OCI-M2 (cell line): ENCODE results near the gene GLYATL1.

Experiments used
- DNase-seq: peaks from one replicate; lab custom pipeline; 2025; ENCODE audit not compliant: unreplicated experiment; lab: John Stamatoyannopoulos, UW

GLYATL1 gene

DNA sequence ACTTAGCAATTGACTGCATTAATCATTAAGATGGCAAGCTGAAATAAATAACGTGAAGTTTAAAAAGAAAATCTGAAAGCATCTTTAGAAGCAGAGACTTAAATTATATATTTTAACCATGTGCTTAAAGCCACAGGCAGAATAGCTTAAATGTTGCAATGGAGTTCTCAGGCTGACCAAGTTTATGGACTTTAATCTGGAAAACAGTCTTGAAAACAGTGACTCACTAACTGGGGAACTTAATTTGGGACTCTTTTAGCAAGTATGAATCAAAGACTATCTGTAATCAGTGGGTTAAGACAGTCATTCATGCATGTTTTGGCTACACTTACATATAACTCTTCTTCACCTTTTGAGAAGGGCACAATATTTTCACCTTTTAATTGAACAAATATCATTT lies 12.6 kb upstream of the GLYATL1 start:
- no peak for DNase-seq

DNA sequence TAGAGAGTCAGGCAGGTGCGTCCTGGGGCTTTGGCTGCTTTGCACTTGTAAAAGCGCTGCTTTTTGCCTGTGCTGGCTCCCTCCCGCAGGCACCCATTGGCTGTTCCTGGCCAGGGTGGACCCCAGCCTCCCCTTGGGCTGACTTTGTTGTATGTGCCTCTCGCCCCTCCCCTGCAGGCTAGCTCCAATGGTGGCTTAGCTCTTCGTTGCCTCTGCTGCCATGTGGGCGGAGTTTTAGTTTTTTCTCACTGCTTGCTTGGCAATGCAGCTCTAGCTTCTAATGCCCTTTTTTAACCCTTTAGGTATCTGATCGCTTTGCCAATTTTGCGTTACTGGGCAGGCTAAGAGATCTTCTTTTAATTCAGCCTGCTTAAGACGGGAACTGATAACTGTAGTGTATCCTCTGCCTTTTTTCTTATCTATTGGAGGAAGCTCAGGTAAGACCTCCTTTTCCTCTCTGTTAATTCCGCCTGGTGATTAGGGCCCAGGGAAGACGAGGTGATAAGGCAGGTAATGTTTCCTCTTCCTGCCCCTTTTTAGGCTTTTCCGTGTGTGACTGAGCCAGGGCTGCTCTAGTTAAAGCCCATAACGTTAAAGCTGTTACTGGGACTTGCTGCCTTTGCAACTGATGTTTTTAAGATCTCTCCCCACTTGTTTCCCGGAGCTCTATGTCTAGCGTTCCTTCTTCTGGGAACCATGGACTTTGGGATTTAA lies 11.7 kb upstream of the GLYATL1 start:
- no peak for DNase-seq

DNA sequence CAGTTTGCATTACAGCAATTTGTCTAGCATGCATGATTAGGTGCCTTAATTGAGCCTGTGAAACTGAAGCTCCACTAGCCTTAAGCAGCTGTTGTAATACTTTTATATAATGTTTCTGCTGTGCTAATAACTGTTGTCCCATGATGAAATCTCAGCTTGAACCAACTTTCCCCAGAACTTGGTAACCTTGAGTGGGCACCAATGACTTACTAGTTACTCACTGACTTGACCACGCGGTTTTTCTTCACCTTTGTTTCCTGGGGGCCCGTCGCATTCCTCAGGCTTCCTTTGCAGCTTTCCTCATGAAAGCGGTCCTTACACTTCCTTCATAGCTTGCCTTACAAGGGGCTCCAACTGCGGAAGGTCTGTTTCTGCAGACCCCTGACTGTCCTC lies 11.2 kb upstream of the GLYATL1 start:
- no peak for DNase-seq

DNA sequence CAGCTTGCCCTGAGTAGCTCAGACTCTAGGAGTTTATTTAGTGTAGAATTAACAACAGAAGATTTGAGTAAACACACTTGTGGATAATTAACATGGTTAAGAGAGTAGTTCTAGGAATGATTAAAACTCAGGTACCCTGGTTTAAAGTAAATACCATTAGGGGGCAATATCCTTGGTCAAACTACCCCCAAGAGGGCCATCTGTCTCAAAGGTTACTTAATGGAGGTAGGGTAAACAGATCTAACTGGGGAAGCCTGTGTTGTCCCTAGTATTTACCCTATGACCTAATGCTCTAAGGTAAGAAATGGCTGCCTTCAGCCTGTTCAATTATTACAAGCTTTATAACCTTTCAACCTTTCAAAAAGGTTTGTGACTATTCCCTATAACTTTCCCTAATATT lies 10.6 kb upstream of the GLYATL1 start:
- no peak for DNase-seq

DNA sequence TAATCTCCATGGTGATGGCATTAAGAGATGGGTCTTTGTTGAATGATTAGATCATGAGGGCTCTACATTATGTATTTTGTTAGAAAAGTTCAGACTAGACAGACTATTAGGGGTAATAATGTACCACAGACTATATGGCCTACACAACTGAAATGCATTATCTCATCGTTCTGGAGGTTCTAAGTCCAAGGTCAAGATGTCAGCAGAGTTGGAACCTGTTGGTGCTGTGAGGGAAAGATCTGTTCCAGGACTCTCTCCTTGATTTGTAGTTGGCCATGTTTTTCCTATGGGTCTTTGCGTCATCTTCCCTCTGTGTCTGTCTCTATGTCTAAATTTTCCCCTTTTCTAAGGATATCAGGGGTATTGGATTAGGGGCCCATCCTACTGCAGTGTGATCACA lies 8.4 kb upstream of the GLYATL1 start:
- DNase-seq, result no peak

DNA sequence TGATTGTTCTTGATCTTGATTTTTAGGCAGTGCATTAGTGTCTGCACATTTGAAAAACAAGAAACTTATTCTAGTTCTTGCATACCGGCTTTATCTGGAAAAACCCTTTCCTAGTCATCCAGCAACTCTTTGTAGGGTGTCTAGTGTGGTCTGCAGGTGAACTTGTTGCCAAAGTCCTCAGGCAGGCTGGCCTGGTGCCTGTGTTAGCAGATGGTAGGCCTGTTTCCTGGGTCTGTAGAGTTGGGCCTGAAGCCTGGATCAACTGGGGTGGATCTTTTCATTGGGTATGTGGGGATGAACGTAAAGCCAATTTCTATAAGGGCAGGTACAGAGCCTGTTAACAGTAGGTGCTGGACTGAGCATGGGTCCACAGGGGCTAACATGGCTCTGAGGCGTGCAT lies 5.6 kb upstream of the GLYATL1 start:
- DNase-seq, result no peak

DNA sequence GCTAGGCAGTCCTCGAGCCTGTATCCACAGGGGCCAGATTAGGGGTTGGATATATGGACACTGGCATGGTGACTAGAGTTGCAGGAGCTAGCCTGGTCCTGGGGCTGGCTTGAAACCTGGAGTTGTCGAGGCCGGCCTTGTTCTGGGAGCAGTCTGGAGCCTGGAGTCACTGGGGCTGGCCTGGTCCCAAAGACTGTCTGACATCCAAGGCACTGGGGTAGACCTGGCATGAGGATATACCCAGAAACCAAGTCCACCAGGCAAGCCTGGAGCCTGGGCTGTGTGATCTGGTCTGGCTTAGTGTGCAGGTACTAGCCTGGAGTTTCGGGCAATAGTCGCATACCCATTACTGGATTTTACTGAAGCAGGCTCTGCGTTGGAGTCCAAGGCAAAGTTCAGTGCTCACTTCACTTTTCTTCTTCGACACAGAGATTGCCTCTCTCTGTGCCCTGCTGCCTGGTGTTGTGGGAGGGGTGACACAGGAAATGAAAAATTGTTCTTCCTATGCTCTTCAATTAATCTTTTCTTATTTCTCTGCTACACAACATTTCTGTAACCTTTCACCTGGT lies 4.3 kb upstream of the GLYATL1 start:
- no peak for DNase-seq

DNA sequence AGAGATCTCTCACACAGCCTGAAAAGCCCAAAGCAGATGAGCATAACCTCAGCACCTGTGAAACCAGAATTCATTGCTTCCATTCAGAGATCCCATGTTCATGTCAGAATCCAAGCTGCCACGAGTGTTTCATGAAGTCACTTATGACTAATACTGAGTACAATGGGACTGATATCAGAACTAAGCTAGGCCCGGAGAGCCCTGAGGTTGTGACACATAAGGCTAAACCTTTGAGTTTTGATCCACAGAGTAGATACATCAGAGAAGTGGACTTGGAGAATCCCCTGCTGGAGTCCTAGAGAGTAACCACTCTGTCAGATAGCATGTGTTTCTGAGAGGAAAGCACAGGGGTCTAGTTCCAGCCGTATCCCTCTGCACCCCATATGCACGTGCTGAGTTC lies 890 bp upstream of the GLYATL1 start:
- DNase-seq, result no peak

DNA sequence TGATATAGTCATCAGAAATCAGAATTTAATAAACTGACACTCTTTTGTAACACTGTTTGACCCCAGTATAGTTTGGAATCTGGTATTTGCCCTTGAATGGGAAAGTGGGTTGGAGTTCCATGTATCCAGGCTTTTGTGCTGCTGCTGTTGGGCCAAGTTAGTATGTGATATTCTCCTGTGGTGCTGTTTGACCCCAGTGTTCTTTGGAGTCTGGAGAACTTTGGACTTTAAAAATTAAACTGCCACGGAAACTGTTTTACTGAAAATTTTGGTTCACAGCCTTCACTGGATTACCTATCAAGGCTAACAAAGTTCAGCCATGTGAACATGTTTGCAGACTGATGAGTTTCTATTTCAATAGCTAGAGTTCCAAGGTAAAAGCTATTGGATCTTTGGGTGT lies 740 bp downstream of the GLYATL1 start:
- DNase-seq, result no peak

DNA sequence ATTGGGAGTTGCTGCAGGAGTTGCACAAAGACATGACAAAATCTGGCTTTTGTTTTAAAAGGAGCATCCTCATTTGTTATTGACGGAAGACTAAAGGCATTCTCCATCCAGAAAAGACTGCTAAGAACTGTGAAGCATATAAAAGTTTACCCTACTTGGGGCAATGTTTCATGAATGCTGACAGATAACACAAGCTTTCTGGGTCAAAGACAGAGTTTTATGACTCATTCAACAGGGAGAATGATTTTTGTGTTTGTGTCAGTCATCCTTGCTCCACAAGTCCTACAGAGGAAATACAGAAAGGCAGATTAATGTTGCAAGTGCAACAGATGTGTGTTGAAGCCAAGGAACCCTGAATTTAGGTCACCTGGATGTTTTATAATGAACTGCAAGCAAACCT lies 2.5 kb downstream of the GLYATL1 start:
- DNase-seq, result no peak

DNA sequence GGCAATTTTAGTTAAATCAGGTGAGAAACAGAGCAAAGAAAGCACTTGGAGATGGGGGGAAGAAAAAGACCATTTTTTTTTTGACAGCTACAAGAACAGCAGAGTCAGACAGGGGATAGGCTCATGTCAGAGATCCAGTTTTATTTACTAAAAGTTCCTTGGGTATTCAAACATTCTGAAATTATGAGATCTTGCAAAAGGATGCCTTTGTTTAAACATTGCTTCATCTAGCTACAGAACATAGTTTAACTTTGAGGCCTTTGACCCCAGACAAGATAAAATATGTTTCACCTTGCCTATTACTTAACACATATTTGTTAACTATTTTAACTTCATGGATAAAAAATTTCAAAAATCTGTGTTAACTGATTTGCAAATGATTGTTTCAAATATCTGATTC lies 6.4 kb downstream of the GLYATL1 start:
- no peak for DNase-seq

DNA sequence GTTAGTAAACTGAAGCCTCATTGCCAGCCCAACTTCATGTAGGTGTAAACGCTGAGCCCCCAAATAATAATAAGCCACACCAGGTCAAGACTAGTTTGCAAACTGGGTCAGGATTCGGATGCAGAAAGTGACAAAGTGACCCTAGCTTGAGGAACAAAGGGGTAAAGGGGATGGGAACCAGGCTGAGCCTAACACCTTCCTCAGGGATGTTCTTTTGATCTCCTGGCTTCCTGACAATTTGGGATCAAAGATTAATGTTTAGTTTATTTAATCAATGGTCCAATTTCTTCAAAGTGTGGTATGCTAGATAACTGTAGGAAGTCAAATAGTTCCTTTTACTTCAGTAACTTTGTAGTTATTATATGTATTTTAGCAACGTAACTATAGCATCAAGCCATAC lies 9.9 kb downstream of the GLYATL1 start:
- DNase-seq, result no peak

DNA sequence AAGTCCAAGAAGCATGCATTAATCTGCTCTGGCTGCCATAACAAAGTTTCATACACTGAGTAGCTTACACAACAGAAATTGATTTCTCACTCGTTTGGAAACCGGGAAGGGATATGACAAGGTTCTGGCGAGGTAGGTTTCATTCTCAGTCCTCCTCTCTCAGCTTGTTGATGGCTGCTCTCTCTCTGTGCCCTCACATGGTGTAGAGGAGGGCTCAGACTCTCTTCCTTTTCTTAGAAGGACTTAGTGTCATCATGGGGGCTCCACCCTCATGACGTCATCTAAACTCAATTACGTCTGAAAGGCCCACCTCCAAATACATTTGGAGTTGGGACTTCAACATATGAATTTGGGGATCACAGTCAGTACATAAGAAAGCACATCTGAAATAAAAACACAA lies 18.6 kb downstream of the GLYATL1 start:
- DNase-seq, result no peak

DNA sequence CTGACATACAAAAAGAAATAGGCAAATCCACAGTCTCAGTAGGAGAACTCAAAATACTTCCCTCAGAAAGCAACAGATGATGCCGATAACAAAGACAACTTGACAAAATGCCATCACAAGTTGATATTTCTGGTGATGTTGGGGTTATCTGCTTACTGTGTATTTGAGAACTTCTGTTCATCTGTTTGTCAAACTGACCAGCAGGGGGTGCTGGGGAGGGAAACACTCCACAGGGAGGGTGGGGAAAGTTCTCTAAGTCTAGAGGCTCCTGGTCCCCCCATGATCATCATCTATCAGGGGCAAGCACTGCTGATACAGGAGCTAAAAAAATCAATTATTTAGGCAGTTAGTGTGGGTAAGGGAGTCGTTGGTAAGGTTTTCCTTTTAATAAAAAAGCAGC lies 19.2 kb downstream of the GLYATL1 start:
- no peak for DNase-seq

DNA sequence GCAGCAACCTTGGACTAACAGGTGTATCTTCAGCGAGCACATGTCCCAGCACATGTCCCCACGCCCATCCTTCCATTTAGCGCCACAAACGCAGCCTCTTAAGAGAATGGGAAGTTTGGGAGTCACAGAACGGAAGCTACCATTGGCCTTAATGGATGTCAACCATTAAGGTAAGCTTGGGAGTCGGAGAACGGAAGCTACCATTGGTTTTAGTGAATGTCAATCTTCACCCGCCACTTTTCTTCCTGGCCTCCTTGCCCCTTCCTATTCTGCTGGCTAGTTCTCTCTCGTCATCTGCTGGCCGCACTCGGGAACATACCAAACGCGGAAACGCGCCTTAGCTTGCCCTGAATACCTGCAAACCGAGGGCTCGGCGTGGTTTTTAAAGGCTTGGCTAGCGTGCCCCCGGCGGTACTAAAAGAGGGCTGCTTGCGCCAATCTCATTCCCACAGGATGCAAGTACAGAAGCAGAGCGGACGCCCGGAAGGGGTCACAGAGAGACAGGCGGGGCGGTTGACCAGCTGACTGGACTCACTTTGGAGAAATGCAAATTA lies 24.3 kb downstream of the GLYATL1 start:
- no peak for DNase-seq

DNA sequence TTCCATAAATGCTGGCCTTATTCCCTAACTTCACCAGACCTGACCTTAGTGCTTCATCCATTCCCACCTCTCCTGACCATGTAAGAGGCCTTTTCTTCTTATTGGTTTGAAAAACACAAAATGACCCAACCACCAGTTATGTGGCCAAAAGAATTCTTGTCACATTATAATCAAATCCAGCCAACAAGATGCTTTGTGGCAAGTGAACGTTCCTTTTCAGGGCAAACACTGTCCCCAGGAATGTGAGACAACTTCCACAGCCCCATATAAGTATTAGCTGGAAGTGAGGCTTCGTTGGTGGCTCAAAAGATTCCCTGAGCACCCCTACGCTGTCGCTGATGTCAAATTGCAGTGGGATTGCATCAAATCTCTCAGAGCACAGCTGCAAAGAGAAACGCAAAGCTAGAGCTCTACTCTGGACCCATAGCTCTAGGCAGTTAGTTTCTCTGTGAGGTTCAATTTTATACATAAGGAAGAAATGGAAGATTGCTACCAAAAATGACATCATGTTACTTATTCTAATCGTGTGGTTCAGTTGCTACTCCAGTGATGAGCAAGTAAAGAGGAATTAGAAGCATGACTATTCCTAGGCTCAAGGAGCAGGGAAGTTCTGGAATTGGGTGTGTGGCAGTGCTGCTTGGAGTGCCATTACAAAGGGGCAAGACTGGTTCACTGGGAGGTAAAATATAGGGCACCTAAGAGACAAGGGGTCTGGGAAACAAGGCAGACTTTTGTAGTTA lies 26.1 kb downstream of the GLYATL1 start:
- DNase-seq, result no peak

DNA sequence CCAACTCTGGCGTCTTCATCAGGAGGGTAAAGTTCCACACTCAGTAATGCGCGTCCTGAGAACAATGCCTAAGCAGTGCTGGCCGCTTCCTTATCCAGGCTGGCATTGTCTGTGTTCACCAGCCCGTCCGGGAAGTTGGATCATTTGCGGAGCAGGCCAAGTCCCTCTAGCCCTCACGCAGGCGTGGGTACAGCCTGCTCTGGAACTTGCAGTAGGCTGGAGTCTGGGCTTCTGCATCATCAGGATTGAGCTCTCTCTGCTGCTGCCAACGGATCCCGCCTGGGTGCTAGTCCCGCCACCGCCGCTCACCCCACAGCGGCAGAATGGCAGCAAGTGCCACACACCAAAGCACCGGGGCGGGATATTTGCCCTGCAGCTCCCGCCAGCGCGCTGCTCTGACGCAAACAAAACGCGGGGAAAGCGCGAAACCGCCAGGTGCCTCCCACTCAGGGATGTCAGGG lies 29.0 kb downstream of the GLYATL1 start:
- no peak for DNase-seq

DNA sequence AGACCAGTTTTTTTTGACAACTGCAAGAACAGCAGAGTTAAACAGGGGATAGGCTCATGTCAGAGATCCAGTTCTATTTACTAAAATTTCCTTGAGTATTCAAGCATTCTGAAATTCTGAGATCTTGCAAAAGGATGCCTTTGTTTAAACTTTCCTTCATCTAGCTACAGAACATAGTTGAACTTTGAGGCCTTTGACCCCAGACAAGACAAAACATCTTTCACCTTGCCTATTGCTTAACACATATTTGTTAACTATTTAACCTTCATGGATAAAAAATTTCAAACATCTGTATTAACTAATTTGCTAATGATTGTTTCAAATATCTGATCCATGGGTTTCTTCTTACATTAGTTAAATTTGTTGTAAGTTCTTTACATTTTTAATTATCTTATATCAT lies 38.2 kb downstream of the GLYATL1 start:
- no peak for DNase-seq

DNA sequence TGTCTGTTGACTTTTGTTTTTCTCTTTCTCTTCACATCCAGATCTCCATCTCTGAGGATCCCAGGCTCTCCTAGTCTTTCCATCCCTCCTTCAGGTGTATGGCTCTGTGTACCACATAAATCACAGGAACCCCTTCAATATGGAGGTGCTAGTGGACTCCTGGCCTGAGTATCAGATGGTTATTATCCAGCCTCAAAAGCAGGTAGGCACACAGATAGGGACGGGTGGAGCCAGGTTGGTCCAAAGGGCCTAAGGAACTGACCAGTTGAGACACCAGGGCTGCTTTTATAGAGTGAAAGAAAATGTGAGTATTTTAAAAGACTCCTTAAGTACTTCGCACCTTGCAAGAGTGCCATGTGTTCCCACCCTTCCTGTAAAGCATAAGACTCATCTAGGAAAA lies 39.9 kb downstream of the GLYATL1 start:
- no peak for DNase-seq

DNA sequence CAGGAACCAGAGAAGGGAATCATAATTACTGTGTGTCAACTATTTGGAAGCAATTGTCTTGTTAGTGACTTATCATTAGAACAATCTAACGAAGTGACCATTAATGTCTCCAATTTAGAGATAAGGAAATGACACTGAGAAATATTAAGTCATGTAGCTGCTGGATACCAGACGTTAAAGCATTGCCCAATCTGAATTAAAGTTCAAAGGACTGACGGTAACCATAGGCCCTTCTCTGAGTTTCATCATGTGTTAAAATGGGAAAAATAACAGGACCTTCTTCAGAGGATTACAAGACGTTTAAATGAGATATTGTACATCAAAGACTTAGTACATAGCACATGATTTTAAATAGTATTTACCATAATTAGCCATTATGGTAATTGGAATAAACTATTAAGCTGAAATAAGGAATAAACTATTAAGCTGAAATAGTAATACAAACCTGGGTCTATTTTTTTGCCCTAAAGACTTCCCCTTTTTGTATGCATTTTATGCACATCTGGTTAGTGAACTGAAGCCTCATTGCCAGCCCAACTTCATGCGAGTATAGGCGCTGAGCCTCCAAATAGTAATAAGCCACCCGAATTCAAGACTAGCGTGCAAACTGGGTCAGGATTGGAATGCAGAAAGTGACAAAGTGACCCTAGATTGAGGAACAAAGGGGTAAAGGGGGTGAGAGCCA lies 41.0 kb downstream of the GLYATL1 start:
- no peak for DNase-seq

DNA sequence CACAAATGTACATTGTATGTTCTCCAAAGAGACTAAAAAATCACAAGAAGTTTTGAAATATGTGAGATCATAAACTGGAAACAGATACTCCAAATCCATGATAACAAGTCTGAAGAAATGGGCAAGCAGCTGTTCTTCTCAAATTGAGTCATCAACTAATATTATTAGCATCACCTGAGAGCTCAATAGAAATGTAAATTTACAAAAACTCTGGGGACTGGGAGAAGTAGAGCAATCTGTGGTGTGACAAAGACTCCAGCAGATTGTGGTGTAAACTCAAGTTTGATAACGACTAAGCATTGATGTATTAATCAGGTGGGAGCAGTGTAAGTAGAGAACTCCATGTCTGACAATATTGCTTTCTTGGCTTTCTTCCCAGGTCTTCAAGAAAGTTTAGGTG lies 53.2 kb downstream of the GLYATL1 start:
- DNase-seq, result no peak

DNA sequence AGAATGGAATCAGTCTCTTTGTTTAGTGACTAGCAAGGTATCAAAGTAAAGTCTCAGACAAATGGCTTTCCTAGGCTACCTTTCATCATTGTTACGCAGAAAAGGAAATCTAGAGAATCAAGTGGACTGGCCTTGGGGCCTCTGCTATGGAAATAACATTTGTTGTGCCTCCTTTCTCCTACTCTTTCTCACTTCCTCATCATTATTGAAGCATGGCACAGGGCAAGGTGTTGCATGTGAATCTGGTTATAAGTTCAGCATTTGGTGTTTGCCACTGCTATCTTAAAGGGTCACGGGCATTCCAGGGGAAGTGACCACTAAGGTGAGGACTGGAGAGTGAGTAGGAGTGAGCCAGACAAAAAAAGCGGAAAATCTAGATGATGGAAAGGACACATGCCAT lies 54.9 kb downstream of the GLYATL1 start:
- DNase-seq, result no peak
